ENCODE measurements around the gene FPR2. TPM values are rescaled to one million over a fixed set of nuclear protein-coding genes. Genes with fewer than 3 reads are reported as not detected.
A peak's percentile ranks its signal among the peaks of the same experiment; 100 is the strongest.

Gene FPR2
- total RNA-seq, 4 donors from 2014 or later: 0.13 to 0.34 TPM; not detected in 2

- no peak overlapping the region for H3K4me3 ChIP-seq (ENCODE audit: low read depth, poor library complexity, severe bottlenecking)
- intact Hi-C loops (cut with DNase I; ENCODE audit: low total_unique reads): no loop called here
- no peak for TF ChIP-seq CTCF (IDR thresholded peaks at IDR 0.05)
- WGBS, 2 donors: 72 to 74% methylated on average over 3 of the region's 3 CpGs
- DNase-seq (ENCODE audit: low spot score in 2 of 2): no peak
Measured at GRCh38 chr19:51798062-51798461, 37.1 kb downstream of the FPR2 start.

- DNase-seq (ENCODE audit: low spot score in 2 of 2): peak; percentile 87 to 94
- TF ChIP-seq CTCF (IDR thresholded peaks at IDR 0.05): no peak
- no peak for TF ChIP-seq POLR2A (IDR thresholded peaks at IDR 0.05)
- no peak overlapping the region for H3K4me3 ChIP-seq (ENCODE audit: low read depth, poor library complexity, severe bottlenecking)
- whole genome bisulfite sequencing, 2 donors: 27 to 29% methylated on average over 20 of the region's 20 CpGs
- intact Hi-C loops (cut with DNase I; ENCODE audit: low total_unique reads): no loop called here
Measured at GRCh38 chr19:51799034-51799773, 38.2 kb downstream of the FPR2 start.

GRCh38 chr19:51799774-51800472 lies 38.9 kb downstream of the FPR2 start:
- WGBS, 2 donors: 77 to 80% methylated on average over 13 of the region's 13 CpGs
- H3K4me3 ChIP-seq (ENCODE audit: low read depth, poor library complexity, severe bottlenecking): no peak overlapping the region
- intact Hi-C loops (cut with DNase I; ENCODE audit: low total_unique reads): no loop called here
- no peak for DNase-seq (ENCODE audit: low spot score in 2 of 2)
- TF ChIP-seq CTCF (IDR thresholded peaks at IDR 0.05): no peak
- TF ChIP-seq POLR2A (IDR thresholded peaks at IDR 0.05): no peak

- DNase-seq (ENCODE audit: low spot score in 2 of 2): no peak
- 61 to 68% methylated on average over 7 of the region's 7 CpGs for WGBS, 2 donors
- TF ChIP-seq CTCF (IDR thresholded peaks at IDR 0.05): no peak
- TF ChIP-seq POLR2A (IDR thresholded peaks at IDR 0.05): no peak
- no peak overlapping the region for H3K4me3 ChIP-seq (ENCODE audit: low read depth, poor library complexity, severe bottlenecking)
- intact Hi-C loops (cut with DNase I; ENCODE audit: low total_unique reads): no loop called here
Measured at GRCh38 chr19:51800473-51801244, 39.7 kb downstream of the FPR2 start.

- H3K4me3 ChIP-seq (ENCODE audit: low read depth, poor library complexity, severe bottlenecking): no peak overlapping the region
- intact Hi-C loops (cut with DNase I; ENCODE audit: low total_unique reads): no loop called here
- 78 to 84% methylated on average over 2 of the region's 2 CpGs for WGBS, 2 donors
- DNase-seq (ENCODE audit: low spot score in 2 of 2): no peak
- TF ChIP-seq CTCF (IDR thresholded peaks at IDR 0.05) (no peak), POLR2A (IDR thresholded peaks at IDR 0.05) (no peak)
Measured at GRCh38 chr19:51802775-51803174, 41.8 kb downstream of the FPR2 start.
